Measurements from ENCODE around the gene FBF1.
"Not testable (repeated sequence)": the region's sequence is repeated elsewhere in the genome, so short reads cannot be mapped to it uniquely, and the experiment has no call there.

Gene FBF1

DNA sequence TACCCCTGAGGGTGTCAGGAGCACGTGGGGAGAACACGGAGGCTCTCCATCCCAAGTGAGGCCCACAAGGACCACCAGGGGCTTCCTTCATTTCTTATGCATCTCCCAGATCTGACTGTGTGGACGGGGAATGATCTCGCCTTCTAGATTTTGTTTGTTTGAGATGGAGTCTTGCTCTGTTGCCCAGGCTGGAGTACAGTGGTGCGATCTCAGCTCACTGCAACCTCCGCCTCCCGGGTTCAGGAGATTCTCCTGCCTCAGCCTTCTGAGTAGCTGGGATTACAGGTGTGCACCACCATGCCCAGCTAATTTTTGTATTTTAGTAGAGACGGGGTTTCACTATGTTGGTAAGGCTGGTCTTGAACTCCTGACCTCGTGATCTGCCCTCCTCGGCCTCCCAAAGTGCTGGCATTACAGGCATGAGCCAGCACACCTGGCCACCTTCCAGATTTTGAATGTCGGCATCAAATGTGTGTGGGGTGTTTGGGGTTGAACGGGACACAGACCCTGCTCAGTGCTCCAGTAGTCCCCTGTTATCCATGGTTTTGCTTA lies 72.0 kb downstream of the FBF1 start:
- ATAC-seq (replicated peaks; ENCODE audit: extremely low read depth, poor library complexity, severe bottlenecking); H3K27me3 Mint-ChIP-seq; H3K27ac Mint-ChIP-seq (ENCODE audit: low read depth); DNase-seq (ENCODE audit: low spot score in 2 of 2); H3K9me3 Mint-ChIP-seq; H3K36me3 Mint-ChIP-seq (ENCODE audit: insufficient read depth); H3K4me3 Mint-ChIP-seq: not testable (repeated sequence)
- H3K4me1 Mint-ChIP-seq: peaks cover 23% of the 10 kb centered on the region

DNA sequence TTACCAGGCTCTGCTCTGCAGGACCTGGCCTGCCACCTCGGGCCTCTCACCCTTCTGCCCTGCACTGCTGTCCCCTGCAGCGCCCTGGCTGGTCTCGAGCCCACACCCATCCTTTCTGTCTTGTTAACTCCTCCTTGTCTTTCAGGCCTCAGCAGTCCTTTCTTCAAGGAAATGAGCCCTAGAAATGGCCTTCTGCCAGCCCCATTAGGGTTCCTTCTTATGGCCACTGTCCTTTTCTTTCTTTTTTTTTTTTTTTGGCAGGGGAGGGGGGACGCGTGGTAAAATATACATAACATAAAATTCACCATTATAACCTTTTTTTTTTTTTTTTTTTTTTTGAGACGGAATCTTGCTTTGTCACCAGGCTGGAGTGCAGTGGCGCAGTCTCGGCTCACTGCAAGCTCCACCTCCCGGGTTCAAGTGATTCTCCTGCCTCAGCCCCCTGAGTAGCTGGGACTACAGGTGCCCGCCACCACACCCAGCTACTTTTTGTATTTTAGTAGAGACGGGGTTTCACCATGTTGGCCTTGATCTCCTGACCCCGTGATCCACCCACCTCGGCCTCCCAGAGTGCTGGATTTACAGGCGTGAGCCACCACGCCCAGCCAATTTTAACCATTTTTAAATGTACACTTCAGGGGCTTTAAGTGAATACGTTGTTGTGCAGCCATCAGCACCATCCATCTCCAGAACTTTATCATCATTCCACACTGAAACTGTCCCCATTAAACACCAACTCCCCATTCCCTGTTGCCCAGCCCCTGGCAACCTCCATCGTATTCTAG lies 75.2 kb downstream of the FBF1 start:
- ATAC-seq (replicated peaks; ENCODE audit: extremely low read depth, poor library complexity, severe bottlenecking); H3K9me3 Mint-ChIP-seq; H3K27me3 Mint-ChIP-seq; H3K36me3 Mint-ChIP-seq (ENCODE audit: insufficient read depth); DNase-seq (ENCODE audit: low spot score in 2 of 2): not testable (repeated sequence)
- Mint-ChIP-seq H3K4me3 (peak overlapping the region; percentile 66), H3K4me1 (peaks cover 23% of the 10 kb centered on the region), H3K27ac (ENCODE audit: low read depth) (peak overlapping the region; percentile 83)

DNA sequence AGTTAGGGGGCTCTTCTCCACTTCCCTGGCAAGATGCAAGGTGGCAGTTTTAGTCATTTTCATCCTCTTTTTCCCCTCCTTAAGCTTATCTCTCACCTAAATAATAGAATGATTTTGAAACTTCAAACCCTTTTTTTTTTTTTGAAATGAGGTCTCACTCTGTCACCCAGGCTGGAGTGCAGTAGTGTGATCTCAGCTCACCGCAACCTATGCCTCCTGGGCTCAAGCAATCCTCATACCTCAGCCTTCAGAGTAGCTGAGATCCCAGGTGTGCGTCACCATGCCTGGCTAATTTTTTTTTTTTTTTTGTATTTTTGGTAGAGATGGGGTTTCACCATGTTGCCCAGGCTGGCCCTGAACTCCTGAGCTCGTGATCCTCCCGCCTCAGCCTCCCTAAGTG lies 76.0 kb downstream of the FBF1 start:
- H3K36me3 Mint-ChIP-seq (ENCODE audit: insufficient read depth); H3K27me3 Mint-ChIP-seq; H3K9me3 Mint-ChIP-seq: not testable (repeated sequence)
- Mint-ChIP-seq H3K4me1 (peaks cover 23% of the 10 kb centered on the region), H3K27ac (ENCODE audit: low read depth) (peak overlapping the region; percentile 83), H3K4me3 (peak overlapping the region; percentile 66)
- peak; percentile 85 for ATAC-seq (replicated peaks; ENCODE audit: extremely low read depth, poor library complexity, severe bottlenecking)
- DNase-seq (ENCODE audit: low spot score in 2 of 2): peak in 1 of 2 donors; percentile 31

DNA sequence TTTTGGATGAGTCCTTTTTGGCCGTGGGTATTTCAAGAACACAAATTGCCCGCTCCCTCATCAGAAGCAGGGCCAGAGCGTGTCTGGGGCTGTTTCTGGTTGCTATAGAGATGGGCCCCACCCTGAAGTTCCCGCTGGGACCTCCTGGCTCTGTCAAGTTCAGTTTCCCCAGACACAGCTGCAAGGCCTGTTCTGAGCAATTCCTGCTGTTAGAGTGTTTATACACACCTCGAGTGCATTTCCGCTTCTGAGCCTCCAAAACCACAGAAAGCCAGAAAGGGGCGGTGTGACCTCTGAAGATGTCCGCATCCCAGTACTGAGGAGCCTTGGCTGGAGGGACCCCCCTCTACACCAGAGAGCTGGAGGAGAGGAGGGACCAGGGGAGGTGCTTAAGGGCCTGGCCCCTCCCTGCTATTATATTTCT lies 76.4 kb downstream of the FBF1 start:
- H3K36me3 Mint-ChIP-seq (ENCODE audit: insufficient read depth): peaks cover 2% of the 10 kb centered on the region
- H3K27ac Mint-ChIP-seq (ENCODE audit: low read depth): peak overlapping the region; percentile 83
- peak overlapping the region; percentile 66 for H3K4me3 Mint-ChIP-seq
- ATAC-seq (replicated peaks; ENCODE audit: extremely low read depth, poor library complexity, severe bottlenecking): peak; percentile 74
- H3K9me3 Mint-ChIP-seq: no peaks in the 10 kb centered on the region
- peaks cover 23% of the 10 kb centered on the region for H3K4me1 Mint-ChIP-seq
- no peaks in the 10 kb centered on the region for H3K27me3 Mint-ChIP-seq
- DNase-seq (ENCODE audit: low spot score in 2 of 2): peak in 1 of 2 donors; percentile 54

DNA sequence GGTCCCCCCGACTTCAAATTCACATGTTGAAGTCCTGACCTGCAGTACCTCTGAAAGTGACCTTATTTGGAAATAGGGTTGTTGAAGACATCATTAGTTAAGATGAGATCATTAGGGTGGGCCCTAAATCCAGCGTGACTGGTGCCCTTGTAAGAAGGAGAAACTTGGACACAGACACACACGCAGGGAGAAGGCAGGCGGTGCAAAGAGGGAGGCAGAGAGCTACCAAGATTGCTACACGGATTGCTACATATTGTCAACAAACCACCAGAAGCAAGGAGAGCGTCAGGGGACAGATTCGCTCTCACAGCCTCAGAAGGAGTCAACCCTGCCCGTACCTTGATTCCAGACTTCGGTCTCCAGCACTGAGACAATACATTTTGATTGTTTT lies 78.9 kb downstream of the FBF1 start:
- no peaks in the 10 kb centered on the region for H3K9me3 Mint-ChIP-seq
- peak overlapping the region; percentile 22 for H3K27ac Mint-ChIP-seq (ENCODE audit: low read depth)
- H3K4me1 Mint-ChIP-seq: peaks cover 23% of the 10 kb centered on the region
- no peak for ATAC-seq (replicated peaks; ENCODE audit: extremely low read depth, poor library complexity, severe bottlenecking)
- H3K4me3 Mint-ChIP-seq: no peak overlapping the region
- no peak for DNase-seq (ENCODE audit: low spot score in 2 of 2)
- H3K27me3 Mint-ChIP-seq: no peaks in the 10 kb centered on the region
- H3K36me3 Mint-ChIP-seq (ENCODE audit: insufficient read depth): peaks cover 2% of the 10 kb centered on the region

Measured in central memory CD8-positive, alpha-beta T cell (primary cell).